ENCODE data around the gene C1QL2. TPM values are rescaled to one million over a fixed set of nuclear protein-coding genes. Genes with fewer than 3 reads are reported as not detected.

Gene C1QL2
- total RNA-seq, 1 donor from 2014 or later = not detected

GRCh38 chr2:119147776-119148715 lies 10.5 kb downstream of the C1QL2 start:
- no peaks in the 10 kb centered on the region for H3K4me1 Mint-ChIP-seq (ENCODE audit: low read depth)
- no peak overlapping the region for H3K27ac Mint-ChIP-seq
- intact Hi-C loops (cut with micrococcal nuclease) = no loop called here
- H3K4me3 Mint-ChIP-seq (ENCODE audit: low read depth) = no peak overlapping the region
- H3K27me3 Mint-ChIP-seq (ENCODE audit: low read depth) = peaks cover 5% of the 10 kb centered on the region
- H3K9me3 Mint-ChIP-seq = no peaks in the 10 kb centered on the region
- DNase-seq (ENCODE audit: low spot score) = no peak
- no peaks in the 10 kb centered on the region for H3K36me3 Mint-ChIP-seq (ENCODE audit: low read depth)

GRCh38 chr2:119144806-119145205 lies 13.7 kb downstream of the C1QL2 start:
- H3K4me3 Mint-ChIP-seq (ENCODE audit: low read depth) = no peak overlapping the region
- H3K27me3 Mint-ChIP-seq (ENCODE audit: low read depth) = no peaks in the 10 kb centered on the region
- H3K27ac Mint-ChIP-seq = no peak overlapping the region
- H3K9me3 Mint-ChIP-seq = no peaks in the 10 kb centered on the region
- intact Hi-C loops (cut with micrococcal nuclease) = no loop called here
- DNase-seq (ENCODE audit: low spot score) = no peak
- no peaks in the 10 kb centered on the region for H3K4me1 Mint-ChIP-seq (ENCODE audit: low read depth)
- no peaks in the 10 kb centered on the region for H3K36me3 Mint-ChIP-seq (ENCODE audit: low read depth)

GRCh38 chr2:119142824-119143223 lies 15.7 kb downstream of the C1QL2 start:
- Mint-ChIP-seq H3K4me1 (ENCODE audit: low read depth) (no peaks in the 10 kb centered on the region), H3K36me3 (ENCODE audit: low read depth) (no peaks in the 10 kb centered on the region), H3K4me3 (ENCODE audit: low read depth) (no peak overlapping the region), H3K27me3 (ENCODE audit: low read depth) (no peaks in the 10 kb centered on the region), H3K9me3 (no peaks in the 10 kb centered on the region), H3K27ac (no peak overlapping the region)
- DNase-seq (ENCODE audit: low spot score) = no peak
- intact Hi-C loops (cut with micrococcal nuclease) = no loop called here

- H3K4me3 Mint-ChIP-seq (ENCODE audit: low read depth) = no peak overlapping the region
- no peaks in the 10 kb centered on the region for H3K9me3 Mint-ChIP-seq
- no peaks in the 10 kb centered on the region for H3K36me3 Mint-ChIP-seq (ENCODE audit: low read depth)
- no peaks in the 10 kb centered on the region for H3K4me1 Mint-ChIP-seq (ENCODE audit: low read depth)
- no peak overlapping the region for H3K27ac Mint-ChIP-seq
- no peak for DNase-seq (ENCODE audit: low spot score)
- H3K27me3 Mint-ChIP-seq (ENCODE audit: low read depth) = no peaks in the 10 kb centered on the region
- intact Hi-C loops (cut with micrococcal nuclease) = no loop called here
Measured at GRCh38 chr2:119137502-119137901, 21.0 kb downstream of the C1QL2 start.

GRCh38 chr2:119136872-119137271 lies 21.7 kb downstream of the C1QL2 start:
- Mint-ChIP-seq H3K36me3 (ENCODE audit: low read depth) (no peaks in the 10 kb centered on the region), H3K9me3 (no peaks in the 10 kb centered on the region), H3K4me1 (ENCODE audit: low read depth) (no peaks in the 10 kb centered on the region), H3K4me3 (ENCODE audit: low read depth) (no peak overlapping the region), H3K27me3 (ENCODE audit: low read depth) (no peaks in the 10 kb centered on the region), H3K27ac (no peak overlapping the region)
- no peak for DNase-seq (ENCODE audit: low spot score)
- intact Hi-C loops (cut with micrococcal nuclease) = no loop called here

GRCh38 chr2:119136093-119136492 lies 22.5 kb downstream of the C1QL2 start:
- DNase-seq (ENCODE audit: low spot score) = no peak
- H3K9me3 Mint-ChIP-seq = no peaks in the 10 kb centered on the region

GRCh38 chr2:119134775-119135174 lies 23.8 kb downstream of the C1QL2 start:
- intact Hi-C loops (cut with micrococcal nuclease) = no loop called here
- no peaks in the 10 kb centered on the region for H3K9me3 Mint-ChIP-seq
- H3K4me3 Mint-ChIP-seq (ENCODE audit: low read depth) = no peak overlapping the region
- no peaks in the 10 kb centered on the region for H3K27me3 Mint-ChIP-seq (ENCODE audit: low read depth)
- H3K4me1 Mint-ChIP-seq (ENCODE audit: low read depth) = no peaks in the 10 kb centered on the region
- no peak for DNase-seq (ENCODE audit: low spot score)
- no peaks in the 10 kb centered on the region for H3K36me3 Mint-ChIP-seq (ENCODE audit: low read depth)
- H3K27ac Mint-ChIP-seq = no peak overlapping the region

More at GRCh38 chr2:119136093-119136492, 22.5 kb downstream of the C1QL2 start:
- Mint-ChIP-seq H3K27me3 (ENCODE audit: low read depth) (no peaks in the 10 kb centered on the region), H3K4me1 (ENCODE audit: low read depth) (no peaks in the 10 kb centered on the region), H3K4me3 (ENCODE audit: low read depth) (no peak overlapping the region), H3K27ac (no peak overlapping the region), H3K36me3 (ENCODE audit: low read depth) (no peaks in the 10 kb centered on the region)
- intact Hi-C loops (cut with micrococcal nuclease) = no loop called here

- no peak overlapping the region for H3K4me3 Mint-ChIP-seq (ENCODE audit: low read depth)
- H3K9me3 Mint-ChIP-seq = no peaks in the 10 kb centered on the region
- no peak overlapping the region for H3K27ac Mint-ChIP-seq
- no peaks in the 10 kb centered on the region for H3K36me3 Mint-ChIP-seq (ENCODE audit: low read depth)
- no peaks in the 10 kb centered on the region for H3K4me1 Mint-ChIP-seq (ENCODE audit: low read depth)
- no peak for DNase-seq (ENCODE audit: low spot score)
- no peaks in the 10 kb centered on the region for H3K27me3 Mint-ChIP-seq (ENCODE audit: low read depth)
- intact Hi-C loops (cut with micrococcal nuclease) = no loop called here
Measured at GRCh38 chr2:119126650-119127049, 31.9 kb downstream of the C1QL2 start.

GRCh38 chr2:119123389-119123788 lies 35.2 kb downstream of the C1QL2 start:
- no peak for DNase-seq (ENCODE audit: low spot score)
- Mint-ChIP-seq H3K27ac (no peak overlapping the region), H3K9me3 (no peaks in the 10 kb centered on the region), H3K4me3 (ENCODE audit: low read depth) (no peak overlapping the region), H3K36me3 (ENCODE audit: low read depth) (no peaks in the 10 kb centered on the region), H3K27me3 (ENCODE audit: low read depth) (no peaks in the 10 kb centered on the region), H3K4me1 (ENCODE audit: low read depth) (no peaks in the 10 kb centered on the region)
- intact Hi-C loops (cut with micrococcal nuclease) = no loop called here

- intact Hi-C loops (cut with micrococcal nuclease) = no loop called here
- no peaks in the 10 kb centered on the region for H3K27me3 Mint-ChIP-seq (ENCODE audit: low read depth)
- no peaks in the 10 kb centered on the region for H3K9me3 Mint-ChIP-seq
Measured at GRCh38 chr2:119122663-119123062, 35.9 kb downstream of the C1QL2 start.

GRCh38 chr2:119119999-119120756 lies 38.4 kb downstream of the C1QL2 start:
- intact Hi-C loops (cut with micrococcal nuclease) = no loop called here
- Mint-ChIP-seq H3K36me3 (ENCODE audit: low read depth) (no peaks in the 10 kb centered on the region), H3K9me3 (no peaks in the 10 kb centered on the region), H3K4me3 (ENCODE audit: low read depth) (no peak overlapping the region), H3K4me1 (ENCODE audit: low read depth) (no peaks in the 10 kb centered on the region), H3K27ac (no peak overlapping the region), H3K27me3 (ENCODE audit: low read depth) (no peaks in the 10 kb centered on the region)
- no peak for DNase-seq (ENCODE audit: low spot score)

More at GRCh38 chr2:119122663-119123062, 35.9 kb downstream of the C1QL2 start:
- Mint-ChIP-seq H3K27ac (no peak overlapping the region), H3K4me3 (ENCODE audit: low read depth) (no peak overlapping the region), H3K36me3 (ENCODE audit: low read depth) (no peaks in the 10 kb centered on the region), H3K4me1 (ENCODE audit: low read depth) (no peaks in the 10 kb centered on the region)
- no peak for DNase-seq (ENCODE audit: low spot score)

GRCh38 chr2:119119076-119119785 lies 39.3 kb downstream of the C1QL2 start:
- no peaks in the 10 kb centered on the region for H3K27me3 Mint-ChIP-seq (ENCODE audit: low read depth)
- H3K4me1 Mint-ChIP-seq (ENCODE audit: low read depth) = no peaks in the 10 kb centered on the region
- intact Hi-C loops (cut with micrococcal nuclease) = no loop called here
- no peaks in the 10 kb centered on the region for H3K9me3 Mint-ChIP-seq
- DNase-seq (ENCODE audit: low spot score) = no peak
- no peaks in the 10 kb centered on the region for H3K36me3 Mint-ChIP-seq (ENCODE audit: low read depth)
- no peak overlapping the region for H3K4me3 Mint-ChIP-seq (ENCODE audit: low read depth)
- no peak overlapping the region for H3K27ac Mint-ChIP-seq
